ENCODE measurements around the gene TBC1D32.
"Not testable (repeated sequence)": the region's sequence is repeated elsewhere in the genome, so short reads cannot be mapped to it uniquely, and the experiment has no call there.

The TBC1D32 gene

DNA sequence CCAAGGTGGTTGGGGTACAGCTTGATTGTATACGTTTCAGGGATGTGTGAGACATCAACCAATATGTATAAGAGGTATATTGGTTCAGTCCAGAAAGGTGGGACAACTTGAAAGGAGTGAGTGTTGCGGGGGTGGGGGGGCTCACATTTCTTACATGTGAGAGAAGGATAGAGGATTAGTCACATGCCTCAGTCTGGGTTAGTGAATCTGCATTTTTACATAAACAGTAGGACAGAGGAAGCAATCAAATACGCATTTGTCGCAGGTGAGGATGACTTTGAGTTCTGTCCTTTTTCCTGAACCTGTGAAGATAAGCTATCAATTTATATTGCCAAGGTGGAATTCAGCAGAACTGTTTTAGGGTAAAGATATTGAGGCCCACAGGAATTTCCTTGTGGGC, 42.1 kb upstream of the TBC1D32 start:
- H3K4me3 ChIP-seq (ENCODE audit: low read depth, low read length), result no peak overlapping the region
- no peak overlapping the region for H2BK120ac ChIP-seq (ENCODE audit: insufficient read depth, low read length, poor library complexity)

GRCh38 chr6:121374219-121374618, 39.9 kb upstream of the TBC1D32 start:
- not testable (repeated sequence) for H2BK120ac ChIP-seq (ENCODE audit: insufficient read depth, low read length, poor library complexity); H3K79me2 ChIP-seq (ENCODE audit: control insufficient read depth, insufficient read depth, low read length, poor library complexity); H4K12ac ChIP-seq (ENCODE audit: low read depth, low read length); H3K4me3 ChIP-seq (ENCODE audit: low read depth, low read length); H4K8ac ChIP-seq (ENCODE audit: low read depth, low read length); H3K9ac ChIP-seq (ENCODE audit: low read length); H3K79me1 ChIP-seq (ENCODE audit: low read length); DNase-seq; H3K4me2 ChIP-seq (ENCODE audit: low read length); H2BK5ac ChIP-seq (ENCODE audit: low read depth, low read length, poor library complexity); H2AK5ac ChIP-seq (ENCODE audit: low read length); H3K4ac ChIP-seq (ENCODE audit: low read depth, low read length); H2AFZ ChIP-seq (ENCODE audit: insufficient read depth, low read length, poor library complexity); H3K18ac ChIP-seq (ENCODE audit: low read length); H4K91ac ChIP-seq (ENCODE audit: low read depth, low read length); H3K14ac ChIP-seq (ENCODE audit: low read length); H3K27me3 ChIP-seq (ENCODE audit: insufficient read depth, low read length); H3K4me1 ChIP-seq (ENCODE audit: control insufficient read depth in 1 of 2, insufficient read depth in 2 of 2, low read length in 2 of 2); H3K23ac ChIP-seq (ENCODE audit: low read length); H3K36me3 ChIP-seq (ENCODE audit: control insufficient read depth in 1 of 2, insufficient read depth in 2 of 2, low read length in 2 of 2); H3K27ac ChIP-seq (ENCODE audit: low read depth, low read length); H3K9me3 ChIP-seq (ENCODE audit: insufficient read depth, low read depth, low read length); H2BK12ac ChIP-seq (ENCODE audit: low read length)
- no CpG with 5 or more reads among the region's 1 CpG for WGBS (ENCODE audit: extremely low coverage, insufficient coverage, insufficient read length)

More for the DNA sequence above, 42.1 kb upstream of the TBC1D32 start:
- Histone ChIP-seq H2BK5ac (ENCODE audit: low read depth, low read length, poor library complexity) (no peak overlapping the region), H3K4me2 (ENCODE audit: low read length) (no peak overlapping the region), H3K79me1 (ENCODE audit: low read length) (no peaks in the 10 kb centered on the region), H3K36me3 (ENCODE audit: control insufficient read depth in 1 of 2, insufficient read depth in 2 of 2, low read length in 2 of 2) (no peaks in the 10 kb centered on the region), H3K79me2 (ENCODE audit: control insufficient read depth, insufficient read depth, low read length, poor library complexity) (no peaks in the 10 kb centered on the region), H4K91ac (ENCODE audit: low read depth, low read length) (no peak overlapping the region), H3K4me1 (ENCODE audit: control insufficient read depth in 1 of 2, insufficient read depth in 2 of 2, low read length in 2 of 2) (no peaks in the 10 kb centered on the region), H2AFZ (ENCODE audit: insufficient read depth, low read length, poor library complexity) (no peak overlapping the region), H4K8ac (ENCODE audit: low read depth, low read length) (no peak overlapping the region), H3K27me3 (ENCODE audit: insufficient read depth, low read length) (no peaks in the 10 kb centered on the region), H2AK5ac (ENCODE audit: low read length) (no peak overlapping the region), H3K23ac (ENCODE audit: low read length) (no peak overlapping the region), H4K12ac (ENCODE audit: low read depth, low read length) (no peak overlapping the region), H3K9ac (ENCODE audit: low read length) (no peak overlapping the region), H3K18ac (ENCODE audit: low read length) (no peak overlapping the region), H3K14ac (ENCODE audit: low read length) (no peak overlapping the region), H3K4ac (ENCODE audit: low read depth, low read length) (no peak overlapping the region), H3K27ac (ENCODE audit: low read depth, low read length) (no peak overlapping the region), H3K9me3 (ENCODE audit: insufficient read depth, low read depth, low read length) (no peaks in the 10 kb centered on the region), H2BK12ac (ENCODE audit: low read length) (no peak overlapping the region)
- WGBS (ENCODE audit: extremely low coverage, insufficient coverage, insufficient read length), result no CpG with 5 or more reads among the region's 4 CpGs
- no peak for DNase-seq

DNA sequence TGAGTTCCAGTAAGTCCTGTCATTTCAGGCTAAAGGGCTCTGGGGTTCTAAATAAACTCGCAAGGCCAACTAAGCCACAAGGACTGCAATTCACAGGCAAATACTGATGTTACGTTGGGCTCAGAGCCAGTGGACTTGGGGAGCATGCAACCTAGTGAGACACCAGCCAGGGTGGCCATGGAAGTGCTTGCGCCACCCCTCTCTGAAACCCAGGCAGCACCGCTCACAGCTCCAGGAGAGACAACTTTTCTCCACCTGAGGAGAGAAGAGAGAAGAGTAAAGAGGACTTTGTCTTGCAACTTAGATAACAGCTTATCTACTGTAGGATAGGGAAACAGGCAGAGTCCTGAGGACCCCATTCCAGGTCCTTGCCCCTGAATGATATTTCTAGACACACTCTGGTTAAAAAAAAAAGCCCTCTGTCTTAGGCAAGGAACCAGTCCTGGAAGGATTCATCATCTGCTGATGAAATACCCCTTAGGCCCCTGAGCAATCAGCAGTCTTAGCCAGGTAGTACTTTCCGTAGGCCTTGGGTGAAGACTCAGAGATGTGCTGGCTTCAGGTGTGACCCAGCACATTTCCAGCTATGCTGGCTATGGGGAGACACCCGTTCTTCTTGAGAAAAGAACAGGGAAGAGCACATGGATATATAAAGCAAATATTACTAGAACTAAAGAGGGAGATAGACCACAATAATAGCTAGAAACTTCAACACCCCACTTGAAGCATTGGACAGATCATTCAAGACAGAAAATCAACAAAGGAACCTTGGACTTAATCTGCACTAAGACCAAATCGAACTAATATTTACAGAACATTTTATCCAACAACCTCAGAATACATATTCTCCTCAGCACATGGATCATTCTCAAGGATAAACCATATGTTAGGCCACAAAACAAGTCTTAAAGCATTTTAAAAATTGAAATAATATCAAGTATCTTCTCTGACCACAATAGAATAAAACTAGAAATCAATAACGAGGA, 31.5 kb upstream of the TBC1D32 start:
- Histone ChIP-seq H3K9me3 (ENCODE audit: insufficient read depth, low read depth, low read length) (no peaks in the 10 kb centered on the region), H3K79me2 (ENCODE audit: control insufficient read depth, insufficient read depth, low read length, poor library complexity) (no peaks in the 10 kb centered on the region), H3K4me2 (ENCODE audit: low read length) (no peak overlapping the region), H2BK120ac (ENCODE audit: insufficient read depth, low read length, poor library complexity) (no peak overlapping the region), H3K4me1 (ENCODE audit: control insufficient read depth in 1 of 2, insufficient read depth in 2 of 2, low read length in 2 of 2) (no peaks in the 10 kb centered on the region), H3K27me3 (ENCODE audit: insufficient read depth, low read length) (no peaks in the 10 kb centered on the region), H2AFZ (ENCODE audit: insufficient read depth, low read length, poor library complexity) (no peak overlapping the region), H3K79me1 (ENCODE audit: low read length) (no peaks in the 10 kb centered on the region), H4K91ac (ENCODE audit: low read depth, low read length) (no peak overlapping the region), H3K9ac (ENCODE audit: low read length) (no peak overlapping the region), H3K23ac (ENCODE audit: low read length) (no peak overlapping the region), H3K27ac (ENCODE audit: low read depth, low read length) (no peak overlapping the region), H2AK5ac (ENCODE audit: low read length) (no peak overlapping the region), H3K4me3 (ENCODE audit: low read depth, low read length) (no peak overlapping the region), H4K12ac (ENCODE audit: low read depth, low read length) (no peak overlapping the region), H2BK12ac (ENCODE audit: low read length) (no peak overlapping the region), H2BK5ac (ENCODE audit: low read depth, low read length, poor library complexity) (no peak overlapping the region), H3K36me3 (ENCODE audit: control insufficient read depth in 1 of 2, insufficient read depth in 2 of 2, low read length in 2 of 2) (no peaks in the 10 kb centered on the region), H3K14ac (ENCODE audit: low read length) (no peak overlapping the region), H3K18ac (ENCODE audit: low read length) (no peak overlapping the region), H3K4ac (ENCODE audit: low read depth, low read length) (no peak overlapping the region), H4K8ac (ENCODE audit: low read depth, low read length) (no peak overlapping the region)
- no CpG with 5 or more reads among the region's 8 CpGs for WGBS (ENCODE audit: extremely low coverage, insufficient coverage, insufficient read length)
- no peak for DNase-seq

- DNase-seq, result no peak
- Histone ChIP-seq H4K12ac (ENCODE audit: low read depth, low read length) (no peak overlapping the region), H3K4ac (ENCODE audit: low read depth, low read length) (no peak overlapping the region), H2BK12ac (ENCODE audit: low read length) (no peak overlapping the region), H3K14ac (ENCODE audit: low read length) (no peak overlapping the region), H3K4me2 (ENCODE audit: low read length) (no peak overlapping the region), H3K79me1 (ENCODE audit: low read length) (no peaks in the 10 kb centered on the region), H2AK5ac (ENCODE audit: low read length) (no peak overlapping the region), H2BK120ac (ENCODE audit: insufficient read depth, low read length, poor library complexity) (no peak overlapping the region), H2BK5ac (ENCODE audit: low read depth, low read length, poor library complexity) (no peak overlapping the region), H3K23ac (ENCODE audit: low read length) (no peak overlapping the region), H3K9ac (ENCODE audit: low read length) (no peak overlapping the region), H3K9me3 (ENCODE audit: insufficient read depth, low read depth, low read length) (no peaks in the 10 kb centered on the region), H3K18ac (ENCODE audit: low read length) (no peak overlapping the region), H3K79me2 (ENCODE audit: control insufficient read depth, insufficient read depth, low read length, poor library complexity) (no peaks in the 10 kb centered on the region), H3K4me3 (ENCODE audit: low read depth, low read length) (no peak overlapping the region), H3K36me3 (ENCODE audit: control insufficient read depth in 1 of 2, insufficient read depth in 2 of 2, low read length in 2 of 2) (no peaks in the 10 kb centered on the region), H4K8ac (ENCODE audit: low read depth, low read length) (no peak overlapping the region), H3K27me3 (ENCODE audit: insufficient read depth, low read length) (no peaks in the 10 kb centered on the region), H4K91ac (ENCODE audit: low read depth, low read length) (no peak overlapping the region), H2AFZ (ENCODE audit: insufficient read depth, low read length, poor library complexity) (no peak overlapping the region), H3K27ac (ENCODE audit: low read depth, low read length) (no peak overlapping the region), H3K4me1 (ENCODE audit: control insufficient read depth in 1 of 2, insufficient read depth in 2 of 2, low read length in 2 of 2) (no peaks in the 10 kb centered on the region)
- no CpG with 5 or more reads among the region's 1 CpG for WGBS (ENCODE audit: extremely low coverage, insufficient coverage, insufficient read length)
Measured at GRCh38 chr6:121356575-121356974, 22.3 kb upstream of the TBC1D32 start.

Data from trophoblast cell (in vitro differentiated cells and primary cell).